Cardiac fibroblast (primary cell): Measurements from ENCODE around the gene ZNF512B.
A peak's percentile ranks its signal among the peaks of the same experiment; 100 is the strongest.

Experiments used
- DNase-seq, 2 donors: peaks; one replicate each; pipeline versions ENCODE4 v3.0.0 to v3.0.0-alpha.2; 2010; ENCODE audit warnings: low read depth in 2 of 2
- H3K4me3 ChIP-seq, 2 donors: replicated peaks in 1 of 2; 1 replicate in 1 of 2; 2 replicates in 1 of 2; pipeline ENCODE4 v1.5.1; 2011; ENCODE audit warnings: low read depth in 2 of 2, low read length in 2 of 2, mild to moderate bottlenecking in 2 of 2, moderate library complexity in 1 of 2
- CTCF ChIP-seq: IDR thresholded peaks from one replicate; pipeline ENCODE4 v1.5.1; 2011; ENCODE audit warnings: low read depth, mild to moderate bottlenecking, low read length, inconsistent platforms

ZNF512B gene

GRCh38 chr20:63980806-63981728 lies 11.3 kb upstream of the ZNF512B start, which contains the start of gene PRPF6:
Gene PRPF6, plus strand, starts transcription at chr20:63981132. Its CDS starts 114 bp downstream, at chr20:63981246.
- H3K4me3 ChIP-seq = peak within 1 kb of the TSS; percentile 66 to 83
- TF ChIP-seq CTCF = peak; percentile 92
- DNase-seq = peak; percentile 96 to 97

GRCh38 chr20:63980317-63980805 lies 10.6 kb upstream of the ZNF512B start:
- no peak for DNase-seq
- TF ChIP-seq CTCF = no peak
- H3K4me3 ChIP-seq = peak overlapping the region; percentile 66 to 83

- H3K4me3 ChIP-seq = peak within 1 kb of the TSS; percentile 42 to 51
- peak; percentile 15 to 40 for DNase-seq
- TF ChIP-seq CTCF = no peak
Measured at GRCh38 chr20:63979557-63980316, 10.0 kb upstream of the ZNF512B start, which contains the start of gene SAMD10. Gene SAMD10, minus strand, starts transcription at chr20:63979642. Its CDS starts 175 bp downstream, at chr20:63979467.

GRCh38 chr20:63979229-63979556 lies 9.5 kb upstream of the ZNF512B start:
- peak overlapping the region; percentile 42 to 51 for H3K4me3 ChIP-seq
- TF ChIP-seq CTCF = no peak
- no peak for DNase-seq

GRCh38 chr20:63978319-63979228 lies 8.8 kb upstream of the ZNF512B start:
- peak; percentile 32 to 44 for DNase-seq
- H3K4me3 ChIP-seq = peak overlapping the region; percentile 42 to 51
- TF ChIP-seq CTCF = no peak
